ENCODE data around the gene DNAH3. TPM values are rescaled to one million over a fixed set of nuclear protein-coding genes. Genes with fewer than 3 reads are reported as not detected.

DNAH3 gene
- total and polyA plus RNA-seq, 2 of the 13 experiments (the other 11 are each of a cell fraction or from before 2014, with no cell fraction given): 0.07 to 0.08 TPM

DNA sequence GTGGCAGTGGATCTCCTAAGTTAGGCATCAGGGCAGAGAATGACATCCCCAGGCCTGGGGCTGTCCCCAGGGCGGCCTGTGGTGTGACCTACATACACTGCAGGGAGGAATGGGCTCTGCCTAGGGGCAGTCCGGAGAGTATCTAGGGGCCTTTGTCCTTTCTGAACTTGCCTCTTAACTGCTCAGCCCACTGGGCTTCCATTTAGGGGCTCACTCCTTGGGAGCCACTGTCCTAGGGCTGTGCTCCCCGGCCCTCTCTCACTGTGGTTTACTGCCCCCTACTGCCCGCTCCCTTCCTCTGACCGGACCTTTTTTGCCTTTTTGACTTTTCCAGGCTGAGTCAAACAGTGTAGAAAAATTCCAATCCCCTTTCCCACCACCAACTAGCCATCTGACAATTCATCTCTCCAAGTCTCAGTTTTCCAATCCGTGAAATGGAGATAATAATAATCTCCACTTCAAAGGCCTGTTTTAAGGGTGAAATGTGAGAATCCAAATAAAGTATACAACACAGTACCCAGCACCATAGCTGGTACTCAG is 66.8 kb downstream of the DNAH3 start (continued):
- TF ChIP-seq, protein P1, sequence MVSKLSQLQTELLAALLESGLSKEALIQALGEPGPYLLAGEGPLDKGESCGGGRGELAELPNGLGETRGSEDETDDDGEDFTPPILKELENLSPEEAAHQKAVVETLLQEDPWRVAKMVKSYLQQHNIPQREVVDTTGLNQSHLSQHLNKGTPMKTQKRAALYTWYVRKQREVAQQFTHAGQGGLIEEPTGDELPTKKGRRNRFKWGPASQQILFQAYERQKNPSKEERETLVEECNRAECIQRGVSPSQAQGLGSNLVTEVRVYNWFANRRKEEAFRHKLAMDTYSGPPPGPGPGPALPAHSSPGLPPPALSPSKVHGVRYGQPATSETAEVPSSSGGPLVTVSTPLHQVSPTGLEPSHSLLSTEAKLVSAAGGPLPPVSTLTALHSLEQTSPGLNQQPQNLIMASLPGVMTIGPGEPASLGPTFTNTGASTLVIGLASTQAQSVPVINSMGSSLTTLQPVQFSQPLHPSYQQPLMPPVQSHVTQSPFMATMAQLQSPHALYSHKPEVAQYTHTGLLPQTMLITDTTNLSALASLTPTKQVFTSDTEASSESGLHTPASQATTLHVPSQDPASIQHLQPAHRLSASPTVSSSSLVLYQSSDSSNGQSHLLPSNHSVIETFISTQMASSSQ (IDR thresholded peaks at IDR 0.05; ENCODE audit: low read depth): no peak
- TF ChIP-seq, protein P1 (CRISPR knock-in tag; IDR thresholded peaks at IDR 0.05; ENCODE audit: borderline replicate concordance): no peak
- TF ChIP-seq ZNF124 (CRISPR knock-in tag; IDR thresholded peaks at IDR 0.05) (0 out of 2 replicates have a peak, but pooled peaks have one; percentile 47), WIZ (CRISPR knock-in tag; IDR thresholded peaks at IDR 0.05) (0 out of 2 replicates have a peak, but pooled peaks have one; percentile 61), STAG1 (CRISPR knock-in tag; IDR thresholded peaks at IDR 0.05) (peak; percentile 92), ZBTB7B (CRISPR knock-in tag; IDR thresholded peaks at IDR 0.05) (peak; percentile 35; the same call in 1 of the 2 replicates), RARA (CRISPR knock-in tag; IDR thresholded peaks at IDR 0.05) (0 out of 2 replicates have a peak, but pooled peaks have one; percentile 8), NR2F2 (IDR thresholded peaks at IDR 0.05; ENCODE audit: borderline replicate concordance, low read depth) (peak; percentile 22; the same call in 1 of the 2 replicates), RAD21 (CRISPR knock-in tag; IDR thresholded peaks at IDR 0.05) (peak; percentile 93), MED13 (CRISPR knock-in tag; IDR thresholded peaks at IDR 0.05) (no peak), EHMT2 (IDR thresholded peaks at IDR 0.05; ENCODE audit: borderline replicate concordance, low read depth, low read length) (peak; percentile 57; the same call in 1 of the 2 replicates), ZNF264 (CRISPR knock-in tag; IDR thresholded peaks at IDR 0.05) (no peak), ZNF24 (IDR thresholded peaks at IDR 0.05) (0 out of 2 replicates have a peak, but pooled peaks have one; percentile 21), ZNF441 (CRISPR knock-in tag; IDR thresholded peaks at IDR 0.05; ENCODE audit: borderline replicate concordance) (0 out of 2 replicates have a peak, but pooled peaks have one; percentile 17), ZSCAN22 (CRISPR knock-in tag; IDR thresholded peaks at IDR 0.05) (peak; percentile 46; the same call in 1 of the 2 replicates), KDM1A (CRISPR knock-in tag; IDR thresholded peaks at IDR 0.05) (peak; percentile 79)
- TF ChIP-seq, protein P2, sequence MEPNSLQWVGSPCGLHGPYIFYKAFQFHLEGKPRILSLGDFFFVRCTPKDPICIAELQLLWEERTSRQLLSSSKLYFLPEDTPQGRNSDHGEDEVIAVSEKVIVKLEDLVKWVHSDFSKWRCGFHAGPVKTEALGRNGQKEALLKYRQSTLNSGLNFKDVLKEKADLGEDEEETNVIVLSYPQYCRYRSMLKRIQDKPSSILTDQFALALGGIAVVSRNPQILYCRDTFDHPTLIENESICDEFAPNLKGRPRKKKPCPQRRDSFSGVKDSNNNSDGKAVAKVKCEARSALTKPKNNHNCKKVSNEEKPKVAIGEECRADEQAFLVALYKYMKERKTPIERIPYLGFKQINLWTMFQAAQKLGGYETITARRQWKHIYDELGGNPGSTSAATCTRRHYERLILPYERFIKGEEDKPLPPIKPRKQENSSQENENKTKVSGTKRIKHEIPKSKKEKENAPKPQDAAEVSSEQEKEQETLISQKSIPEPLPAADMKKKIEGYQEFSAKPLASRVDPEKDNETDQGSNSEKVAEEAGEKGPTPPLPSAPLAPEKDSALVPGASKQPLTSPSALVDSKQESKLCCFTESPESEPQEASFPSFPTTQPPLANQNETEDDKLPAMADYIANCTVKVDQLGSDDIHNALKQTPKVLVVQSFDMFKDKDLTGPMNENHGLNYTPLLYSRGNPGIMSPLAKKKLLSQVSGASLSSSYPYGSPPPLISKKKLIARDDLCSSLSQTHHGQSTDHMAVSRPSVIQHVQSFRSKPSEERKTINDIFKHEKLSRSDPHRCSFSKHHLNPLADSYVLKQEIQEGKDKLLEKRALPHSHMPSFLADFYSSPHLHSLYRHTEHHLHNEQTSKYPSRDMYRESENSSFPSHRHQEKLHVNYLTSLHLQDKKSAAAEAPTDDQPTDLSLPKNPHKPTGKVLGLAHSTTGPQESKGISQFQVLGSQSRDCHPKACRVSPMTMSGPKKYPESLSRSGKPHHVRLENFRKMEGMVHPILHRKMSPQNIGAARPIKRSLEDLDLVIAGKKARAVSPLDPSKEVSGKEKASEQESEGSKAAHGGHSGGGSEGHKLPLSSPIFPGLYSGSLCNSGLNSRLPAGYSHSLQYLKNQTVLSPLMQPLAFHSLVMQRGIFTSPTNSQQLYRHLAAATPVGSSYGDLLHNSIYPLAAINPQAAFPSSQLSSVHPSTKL (CRISPR knock-in tag; IDR thresholded peaks at IDR 0.05): 0 out of 2 replicates have a peak, but pooled peaks have one; percentile 18
- TF ChIP-seq, protein P3, sequence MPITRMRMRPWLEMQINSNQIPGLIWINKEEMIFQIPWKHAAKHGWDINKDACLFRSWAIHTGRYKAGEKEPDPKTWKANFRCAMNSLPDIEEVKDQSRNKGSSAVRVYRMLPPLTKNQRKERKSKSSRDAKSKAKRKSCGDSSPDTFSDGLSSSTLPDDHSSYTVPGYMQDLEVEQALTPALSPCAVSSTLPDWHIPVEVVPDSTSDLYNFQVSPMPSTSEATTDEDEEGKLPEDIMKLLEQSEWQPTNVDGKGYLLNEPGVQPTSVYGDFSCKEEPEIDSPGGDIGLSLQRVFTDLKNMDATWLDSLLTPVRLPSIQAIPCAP (CRISPR knock-in tag; IDR thresholded peaks at IDR 0.05; ENCODE audit: low read depth): no peak
- TF ChIP-seq, protein P4, sequence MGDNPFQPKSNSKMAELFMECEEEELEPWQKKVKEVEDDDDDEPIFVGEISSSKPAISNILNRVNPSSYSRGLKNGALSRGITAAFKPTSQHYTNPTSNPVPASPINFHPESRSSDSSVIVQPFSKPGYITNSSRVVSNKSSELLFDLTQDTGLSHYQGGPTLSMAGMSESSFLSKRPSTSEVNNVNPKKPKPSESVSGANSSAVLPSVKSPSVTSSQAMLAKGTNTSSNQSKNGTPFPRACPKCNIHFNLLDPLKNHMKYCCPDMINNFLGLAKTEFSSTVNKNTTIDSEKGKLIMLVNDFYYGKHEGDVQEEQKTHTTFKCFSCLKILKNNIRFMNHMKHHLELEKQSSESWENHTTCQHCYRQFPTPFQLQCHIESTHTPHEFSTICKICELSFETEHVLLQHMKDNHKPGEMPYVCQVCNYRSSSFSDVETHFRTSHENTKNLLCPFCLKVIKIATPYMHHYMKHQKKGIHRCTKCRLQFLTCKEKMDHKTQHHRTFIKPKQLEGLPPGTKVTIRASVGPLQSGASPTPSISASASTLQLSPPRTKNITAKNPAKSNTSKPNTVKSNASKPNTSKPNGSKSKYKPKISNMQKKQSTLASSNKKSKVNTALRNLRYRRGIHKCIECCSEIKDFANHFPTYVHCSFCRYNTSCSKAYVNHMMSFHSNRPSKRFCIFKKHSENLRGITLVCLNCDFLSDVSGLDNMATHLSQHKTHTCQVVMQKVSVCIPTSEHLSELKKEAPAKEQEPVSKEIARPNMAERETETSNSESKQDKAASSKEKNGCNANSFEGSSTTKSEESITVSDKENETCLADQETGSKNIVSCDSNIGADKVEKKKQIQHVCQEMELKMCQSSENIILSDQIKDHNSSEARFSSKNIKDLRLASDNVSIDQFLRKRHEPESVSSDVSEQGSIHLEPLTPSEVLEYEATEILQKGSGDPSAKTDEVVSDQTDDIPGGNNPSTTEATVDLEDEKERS (CRISPR knock-in tag; IDR thresholded peaks at IDR 0.05): no peak

All from HepG2 (cell line).